H1 (cell line): ENCODE measurements around the gene SERTAD2. TPM values are rescaled to one million over a fixed set of nuclear protein-coding genes. Genes with fewer than 3 reads are reported as not detected.

Experiments
- CTCF ChIA-PET: fragments of 300-600 bp; sonication (Branson Sonifier 250); formaldehyde crosslinking; loops from one replicate; lab custom pipeline; 2021; ENCODE audit not compliant: partially characterized antibody; lab: Charles Lee
- POLR2A ChIA-PET: fragments of 300-600 bp; sonication (Branson Sonifier 250); formaldehyde crosslinking; loops from one replicate; lab custom pipeline; 2021; ENCODE audit warnings: inconsistent platforms; ENCODE audit not compliant: partially characterized antibody; lab: Charles Lee
- DNase-seq, 2 experiments: peaks; one replicate each; pipeline versions ENCODE4 v3.0.0 to v3.0.0-alpha.2; 2010 to 2022; ENCODE audit warnings: low spot score in 2 of 2, low read depth in 1 of 2, mixed read lengths in 1 of 2
- FAIRE-seq: peaks from 2 replicates; lab custom pipeline; 2011; peaks lifted over from hg19 to GRCh38; lab: Jason Lieb, UNC
- H2AFZ ChIP-seq: 2 replicates; pipeline ENCODE4 v1.8.1; 2012; ENCODE audit warnings: low read length, inconsistent platforms
- H2AK5ac ChIP-seq: 2 replicates; pipeline ENCODE4 v1.6.1; 2013; ENCODE audit warnings: low read depth, low read length
- H2BK120ac ChIP-seq: replicated peaks from 2 replicates; pipeline ENCODE3; 2013; ENCODE audit warnings: low read depth, low read length, inconsistent platforms
- H2BK12ac ChIP-seq: 2 replicates; pipeline ENCODE4 v1.6.1; 2013; ENCODE audit warnings: low read depth, low read length
- H2BK15ac ChIP-seq: 2 replicates; pipeline ENCODE4 v1.6.1; 2013; ENCODE audit warnings: low read length
- H2BK20ac ChIP-seq: 2 replicates; pipeline ENCODE4 v1.6.1; 2013; ENCODE audit warnings: low read length
- H2BK5ac ChIP-seq: 2 replicates; pipeline ENCODE4 v1.6.1; 2013; ENCODE audit warnings: low read depth, low read length
- H3K14ac ChIP-seq: 2 replicates; pipeline ENCODE4 v1.6.1; 2013; ENCODE audit warnings: inconsistent platforms; ENCODE audit not compliant: insufficient read length
- H3K18ac ChIP-seq: 2 replicates; pipeline ENCODE4 v1.6.1; 2013; ENCODE audit warnings: low read length; ENCODE audit errors: extremely low read depth
- H3K23ac ChIP-seq: 2 replicates; pipeline ENCODE4 v1.6.1; 2013; ENCODE audit warnings: inconsistent platforms; ENCODE audit not compliant: insufficient read length
- H3K23me2 ChIP-seq: 2 replicates; pipeline ENCODE4 v1.6.1; 2013; ENCODE audit warnings: low read depth, low read length
- H3K27ac ChIP-seq: 2 replicates; pipeline ENCODE4 v1.6.1; 2011; ENCODE audit warnings: low read depth, low read length, inconsistent platforms
- H3K27me3 ChIP-seq, 4 experiments: replicated peaks in 1 of 4; 1 replicate in 1 of 4; 2 replicates in 3 of 4; pipeline versions ENCODE4 v1.6.1 to v1.8.1; 2011 to 2013; ENCODE audit warnings: low read length in 3 of 4, mild to moderate bottlenecking in 3 of 4, inconsistent platforms in 2 of 4, mixed read lengths in 2 of 4, moderate library complexity in 1 of 4; ENCODE audit not compliant: control insufficient read depth in 3 of 4, insufficient read depth in 3 of 4; ENCODE audit errors: extremely low read depth in 1 of 4
- H3K36me3 ChIP-seq, 4 experiments: 2 replicates each; pipeline versions ENCODE4 v1.6.1 to v1.8.1; 2011 to 2013; ENCODE audit warnings: mild to moderate bottlenecking in 4 of 4, low read length in 3 of 4, moderate library complexity in 2 of 4, control low read depth in 1 of 4, inconsistent platforms in 1 of 4; ENCODE audit not compliant: insufficient read depth in 4 of 4, control insufficient read depth in 2 of 4
- H3K4ac ChIP-seq: replicated peaks from 2 replicates; pipeline ENCODE3; 2013; ENCODE audit warnings: low read length, low read depth, mixed read lengths, inconsistent platforms; ENCODE audit not compliant: insufficient read length
- H3K4me1 ChIP-seq, 4 experiments: replicated peaks in 1 of 4; 1 replicate in 1 of 4; 2 replicates in 3 of 4; pipeline versions ENCODE4 v1.6.1 to v1.8.1; 2011 to 2013; ENCODE audit warnings: low read length in 3 of 4, inconsistent platforms in 2 of 4, mixed read lengths in 1 of 4; ENCODE audit not compliant: insufficient read depth in 4 of 4, control insufficient read depth in 3 of 4
- H3K4me2 ChIP-seq, 2 experiments: 2 replicates each; pipeline versions ENCODE4 v1.6.1 to v1.8.1; 2011 to 2013; ENCODE audit warnings: low read depth in 2 of 2, low read length in 2 of 2, control low read depth in 1 of 2, inconsistent platforms in 1 of 2, mild to moderate bottlenecking in 1 of 2; ENCODE audit not compliant: insufficient read depth in 1 of 2
- H3K4me3 ChIP-seq, 4 experiments: fragments of 200-600, 300-600 bp in 1 of 4; sonication (generic), shearing (Covaris generic), sonication (Bioruptor Twin) in 1 of 4; 2 replicates each; pipeline versions ENCODE4 v1.5.1 to v1.8.1; 2011 to 2016; ENCODE audit warnings: low read length in 4 of 4, low read depth in 3 of 4, control low read depth in 2 of 4, inconsistent platforms in 2 of 4, mild to moderate bottlenecking in 2 of 4, mixed read lengths in 1 of 4, moderate library complexity in 1 of 4; ENCODE audit not compliant: insufficient read depth in 2 of 4; ENCODE audit errors: extremely low read depth in 1 of 4
- H3K56ac ChIP-seq: replicated peaks from 2 replicates; pipeline ENCODE3; 2013; ENCODE audit warnings: low read depth, mild to moderate bottlenecking, mixed read lengths, low read length, inconsistent platforms; ENCODE audit not compliant: insufficient read length
- H3K79me1 ChIP-seq: 2 replicates; pipeline ENCODE4 v1.6.1; 2013; ENCODE audit warnings: low read depth, low read length, control low read depth
- H3K79me2 ChIP-seq, 2 experiments: 2 replicates each; pipeline versions ENCODE4 v1.6.1 to v1.8.1; 2012 to 2013; ENCODE audit warnings: low read length in 2 of 2, mild to moderate bottlenecking in 2 of 2, inconsistent platforms in 1 of 2; ENCODE audit not compliant: insufficient read depth in 2 of 2, control insufficient read depth in 1 of 2
- H3K9ac ChIP-seq, 4 experiments: replicated peaks in 1 of 4; 1 replicate in 1 of 4; 2 replicates in 3 of 4; pipeline versions ENCODE4 v1.6.1 to v1.8.1; 2011 to 2013; ENCODE audit warnings: low read depth in 3 of 4, low read length in 3 of 4, control low read depth in 2 of 4, mild to moderate bottlenecking in 2 of 4, moderate library complexity in 2 of 4, inconsistent platforms in 1 of 4; ENCODE audit errors: extremely low read depth in 1 of 4
- H3K9me3 ChIP-seq, 2 experiments: 2 replicates each; pipeline versions ENCODE4 v1.6.1 to v1.8.1; 2012 to 2013; ENCODE audit warnings: mild to moderate bottlenecking in 2 of 2, moderate library complexity in 2 of 2, control low read depth in 1 of 2, inconsistent platforms in 1 of 2, low read depth in 1 of 2, low read length in 1 of 2, mixed read lengths in 1 of 2; ENCODE audit not compliant: insufficient read depth in 2 of 2
- H4K20me1 ChIP-seq, 2 experiments: replicated peaks in 1 of 2; 2 replicates each; pipeline versions ENCODE3 to v1.8.1; 2011 to 2013; ENCODE audit warnings: inconsistent platforms in 2 of 2, low read length in 2 of 2, mild to moderate bottlenecking in 1 of 2; ENCODE audit not compliant: insufficient read depth in 2 of 2, control insufficient read depth in 1 of 2
- H4K5ac ChIP-seq: 2 replicates; pipeline ENCODE4 v1.6.1; 2013; ENCODE audit warnings: low read length, low read depth, mixed read lengths, inconsistent platforms; ENCODE audit not compliant: insufficient read length
- H4K8ac ChIP-seq: 2 replicates; pipeline ENCODE4 v1.8.0; 2013; ENCODE audit warnings: mild to moderate bottlenecking, moderate library complexity, low read length, inconsistent platforms; ENCODE audit not compliant: insufficient read depth; ENCODE audit errors: extremely low read depth
- H4K91ac ChIP-seq: replicated peaks from 2 replicates; pipeline ENCODE3; 2013; ENCODE audit warnings: low read length, mixed read lengths, inconsistent platforms; ENCODE audit not compliant: insufficient read length
- EP300 ChIP-seq, 2 experiments: IDR thresholded peaks; 1 replicate in 1 of 2; 2 replicates in 1 of 2; pipeline ENCODE4 v1.6.1; 2011 to 2012; ENCODE audit warnings: low read depth in 2 of 2, low read length in 2 of 2, mild to moderate bottlenecking in 2 of 2, borderline replicate concordance in 1 of 2, inconsistent platforms in 1 of 2, moderate library complexity in 1 of 2
- YY1 ChIP-seq: IDR thresholded peaks from 2 replicates; pipeline ENCODE4 v1.6.1; 2011; ENCODE audit warnings: low read depth, mild to moderate bottlenecking, low read length
- WGBS, 2 experiments: shearing (Covaris generic) in 1 of 2; methylation state at CpG; one replicate each; pipeline versions ENCODE4 v1.1.6 to v1.1.7; 2013 to 2015; ENCODE audit warnings: low lambda C conversion rate in 2 of 2, mixed read lengths in 2 of 2, inconsistent platforms in 1 of 2, low coverage in 1 of 2, missing lambda C conversion rate in 1 of 2; ENCODE audit not compliant: insufficient replicate concordance in 2 of 2, insufficient coverage in 1 of 2, insufficient read length in 1 of 2; ENCODE audit errors: extremely low coverage in 1 of 2, missing lambda C conversion rate in 1 of 2; 5-methylcytosine and 5-hydroxymethylcytosine counted together
- polyA plus RNA-seq, 7 experiments: library from polyadenylated mRNA; depleted of rRNA in 3 of 7; stranded (reverse) in 5 of 7; unstranded in 2 of 7; fragments of >200 nt in 5 of 7; fragments of 200-250 nt in 2 of 7; gene quantifications; 1 replicate in 5 of 7; 2 replicates in 1 of 7; 4 replicates in 1 of 7; pipeline versions ENCODE4 v1.2.1 to v1.2.3, GENCODE V29; 2011 to 2013; ENCODE audit warnings: missing spikeins in 2 of 7, mixed read lengths in 2 of 7
- total RNA-seq: library from RNA; stranded (reverse); fragmentation: NEBNext Ultra II Directional; extraction: Animal tissue kit (Norgen Biotek cat#: 25700); gene quantifications from 2 replicates; pipeline ENCODE4 v1.2.1, GENCODE V29; 2021

Gene SERTAD2
- total and polyA plus RNA-seq, 2 of the 8 experiments (the other 6 are each of a cell fraction or from before 2014, with no cell fraction given): 2.9 to 4.5 TPM

- peak overlapping the region; percentile 95; the same call in 1 of the 2 replicates for H2BK15ac ChIP-seq
- ChIA-PET CTCF (interaction anchor here (0.6 to 27.4 kb wide), 16 partner anchors 5 to 413 kb away, joined by 3 to 389 read pairs (median 5); partner anchors contain the start of gene SERTAD2), POLR2A (interaction anchor here (0.7 to 1.9 kb wide), 3 partner anchors 17 to 27 kb away, joined by 3 to 5 read pairs (median 4); partner anchors contain the start of gene SERTAD2)
- no peak for FAIRE-seq
- no peak overlapping the region for H3K23ac ChIP-seq
- 0 out of 2 replicates have a peak overlapping the region, but pooled peaks have one; percentile 88 for H2AK5ac ChIP-seq
- H3K56ac ChIP-seq: no peak overlapping the region
- H3K79me2 ChIP-seq: no peaks in the 10 kb centered on the region
- H2BK20ac ChIP-seq: 0 out of 2 replicates have a peak overlapping the region, but pooled peaks have one; percentile 48
- H3K79me1 ChIP-seq: no peaks in the 10 kb centered on the region
- H4K8ac ChIP-seq: no peak overlapping the region
- peak overlapping the region; percentile 87 for H3K4ac ChIP-seq
- TF ChIP-seq EP300 (IDR thresholded peaks at IDR 0.05; ENCODE audit: borderline replicate concordance in 1 of 2, low read depth in 2 of 2, low read length in 2 of 2) (no peak), YY1 (0 out of 2 replicates have a peak, but pooled peaks have one; percentile 28)
- H3K27me3 ChIP-seq: no peaks in the 10 kb centered on the region
- H3K18ac ChIP-seq: peak overlapping the region; percentile 1; the same call in 1 of the 2 replicates
- peak in 1 of 2 experiments; percentile 50 for DNase-seq
- H4K5ac ChIP-seq: no peak overlapping the region
- H4K91ac ChIP-seq: peak overlapping the region; percentile 48
- H3K14ac ChIP-seq: no peak overlapping the region
- peaks cover 0 to 2% of the 10 kb centered on the region in 2 experiments for H4K20me1 ChIP-seq
- H3K4me2 ChIP-seq: no peak overlapping the region
- peaks cover 5 to 12% (median 9%) of the 10 kb centered on the region in 4 experiments; a peak in 6 of 7 replicates for H3K4me1 ChIP-seq
- 0 out of 2 replicates have a peak overlapping the region, but pooled peaks have one; percentile 55 for H2BK12ac ChIP-seq
- no peaks in the 10 kb centered on the region for H3K9me3 ChIP-seq
- H3K23me2 ChIP-seq: no peaks in the 10 kb centered on the region
- no peak overlapping the region for H3K9ac ChIP-seq
- no peak overlapping the region for H2BK120ac ChIP-seq
- 76% methylated on average over 20 of the region's 27 CpGs; no CpG with 5 or more reads in 1 of the 2 experiments for WGBS, 2 experiments
- no peak overlapping the region for H3K27ac ChIP-seq
- H2AFZ ChIP-seq: 0 out of 2 replicates have a peak overlapping the region, but pooled peaks have one; percentile 3
- H2BK5ac ChIP-seq: peak overlapping the region; percentile 63
- H3K4me3 ChIP-seq: no peak overlapping the region
- no peaks in the 10 kb centered on the region for H3K36me3 ChIP-seq
Measured at GRCh38 chr2:64626963-64627760, 26.6 kb downstream of the SERTAD2 start.
